GM23248 (cell line): ENCODE results near the gene CLGN.

Source experiments
- EZH2 ChIP-seq: fragments of 200-600 bp; sonication (generic); IDR thresholded peaks from 2 replicates; pipeline ENCODE4 v1.6.1; 2018; ENCODE audit warnings: antibody characterized with exemption, mild to moderate bottlenecking; ENCODE audit not compliant: insufficient read depth, poor library complexity, severe bottlenecking
- EZH2phosphoT487 ChIP-seq: fragments of 200-600 bp; sonication (generic); IDR thresholded peaks from 2 replicates; pipeline ENCODE4 v1.6.1; 2018; ENCODE audit warnings: antibody characterized with exemption, moderate library complexity, mild to moderate bottlenecking, low read depth; ENCODE audit not compliant: insufficient read depth

DNA sequence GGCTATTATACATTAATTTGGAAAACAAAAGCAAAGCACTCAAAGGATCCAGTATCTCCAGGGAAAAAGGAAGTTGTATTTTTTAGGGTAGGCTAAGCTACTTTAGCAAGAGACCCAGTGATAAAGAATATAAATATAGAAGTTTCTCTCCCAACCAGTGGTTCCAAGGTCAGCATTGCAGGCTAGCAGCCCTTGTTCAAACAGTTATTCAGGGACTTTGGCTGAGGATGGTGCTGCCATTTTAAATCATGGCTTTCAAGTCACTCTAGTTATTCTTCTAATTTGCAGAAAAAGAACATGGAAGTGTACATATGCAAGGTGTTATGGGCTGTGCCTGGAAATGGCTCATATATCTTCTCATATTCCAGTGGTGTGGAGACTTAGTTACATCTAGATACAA, 44.7 kb downstream of the CLGN start:
- TF ChIP-seq EZH2phosphoT487, result no peak
- no peak for TF ChIP-seq EZH2
